ENCODE measurements around the gene CTDSPL.

Gene CTDSPL

GRCh38 chr3:37921025-37921424 is 59.3 kb downstream of the CTDSPL start:
- no peak for DNase-seq

DNA sequence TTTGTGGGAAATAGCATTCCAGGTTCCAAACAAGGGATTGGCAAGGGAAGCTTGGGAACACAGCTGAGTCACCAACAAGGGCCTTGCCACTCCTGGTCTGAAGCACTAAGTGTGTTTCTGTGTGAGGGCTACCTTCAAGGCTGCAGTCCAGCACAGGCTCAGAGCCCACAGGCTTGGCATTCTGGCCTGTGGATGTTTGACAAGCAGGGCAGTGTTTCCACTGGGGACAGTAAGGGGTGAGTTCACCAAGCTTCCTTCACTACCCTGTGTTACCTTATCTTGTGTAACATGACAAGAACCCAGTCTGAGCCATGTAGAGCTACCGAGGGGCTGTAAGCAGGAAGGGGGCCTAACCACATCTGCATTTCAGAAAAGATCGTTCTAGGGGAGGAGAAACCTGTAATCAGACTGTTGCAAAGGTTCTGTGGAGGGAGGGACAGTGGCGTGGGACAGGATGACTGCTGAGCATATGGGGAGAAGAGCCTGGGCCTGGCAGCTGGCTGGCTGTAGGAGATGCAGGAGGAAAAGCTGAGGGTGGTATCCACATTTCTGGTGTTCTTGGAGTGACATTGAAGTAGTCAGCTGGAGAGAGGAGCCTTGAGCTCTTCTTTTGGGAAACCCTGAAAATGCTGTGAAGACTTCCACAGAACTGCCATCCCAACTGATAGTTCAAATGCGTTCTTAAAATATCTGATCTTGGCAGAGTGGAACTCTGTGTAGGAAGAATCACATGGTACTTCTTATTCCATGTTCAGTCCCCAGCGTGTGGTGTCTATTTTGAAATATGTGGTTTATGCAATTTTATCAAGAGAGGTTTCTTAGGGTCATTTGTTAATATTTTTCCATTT is 61.3 kb downstream of the CTDSPL start:
- DNase-seq = no peak

DNA sequence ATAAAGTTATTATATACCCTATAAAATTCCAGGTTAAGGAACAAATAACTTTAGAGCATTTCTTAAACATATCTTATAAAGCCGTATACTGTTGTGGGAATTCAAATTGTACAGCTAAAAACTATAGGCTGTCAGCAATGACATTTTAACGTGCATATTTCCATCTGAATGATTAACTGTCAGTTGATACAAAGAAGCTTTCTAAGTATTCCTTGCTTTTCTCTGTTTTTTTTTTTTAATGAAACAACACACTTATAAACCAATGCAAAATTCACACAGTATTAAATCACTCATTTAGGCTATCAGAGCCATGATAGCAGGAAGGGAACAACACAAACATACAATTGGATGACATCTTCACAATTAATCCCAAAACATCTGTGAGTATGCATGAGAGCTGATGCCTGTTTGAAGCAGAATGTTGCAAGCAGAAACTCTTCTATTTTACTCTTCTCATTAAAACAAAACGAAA is 61.9 kb downstream of the CTDSPL start:
- no peak for DNase-seq

GRCh38 chr3:37924453-37924852 is 62.8 kb downstream of the CTDSPL start:
- no peak for DNase-seq

GRCh38 chr3:37925157-37925556 is 63.5 kb downstream of the CTDSPL start:
- DNase-seq = no peak

DNA sequence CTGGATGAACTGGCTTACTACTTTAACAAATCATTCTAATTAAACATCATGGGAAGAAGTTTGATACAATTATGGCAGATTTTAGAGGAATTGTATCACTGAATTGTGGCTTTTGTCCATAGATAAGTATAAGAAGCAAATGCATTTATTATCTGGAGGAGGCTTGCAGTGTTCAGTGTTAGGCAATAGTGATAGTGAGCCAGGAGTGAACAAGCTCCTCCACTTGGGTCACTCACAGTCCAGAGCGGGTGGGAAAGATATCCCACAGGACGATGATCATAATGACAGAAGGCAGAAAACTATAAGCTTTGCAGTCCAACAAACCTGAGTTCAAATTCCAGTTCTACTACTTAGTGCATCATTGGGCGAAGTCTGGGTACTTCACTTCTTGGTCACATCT is 64.9 kb downstream of the CTDSPL start:
- DNase-seq = no peak

GRCh38 chr3:37930495-37930894 is 68.8 kb downstream of the CTDSPL start:
- DNase-seq = no peak

DNA sequence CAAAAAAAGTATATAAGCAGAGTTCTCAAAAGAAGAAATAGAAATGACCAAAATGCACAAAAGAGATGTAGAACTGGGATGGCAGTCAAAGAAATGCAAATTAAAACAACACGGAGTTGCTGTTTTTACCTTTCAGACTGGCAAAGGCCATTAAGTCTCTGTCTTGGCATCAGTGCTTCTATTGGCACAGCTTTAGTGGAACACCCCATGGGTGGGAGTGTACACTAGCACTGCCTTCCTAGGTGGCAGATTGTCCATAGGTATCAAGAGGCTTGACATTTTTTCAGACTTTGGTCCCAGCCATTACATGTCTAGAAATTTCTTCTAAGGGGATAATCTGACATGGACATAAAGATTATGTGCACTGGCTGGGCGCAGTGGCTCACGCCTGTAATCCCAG is 70.8 kb downstream of the CTDSPL start:
- DNase-seq = no peak

- no peak for DNase-seq
These were observed 73.1 kb downstream of the CTDSPL start for GRCh38 chr3:37934631-37935289.

DNA sequence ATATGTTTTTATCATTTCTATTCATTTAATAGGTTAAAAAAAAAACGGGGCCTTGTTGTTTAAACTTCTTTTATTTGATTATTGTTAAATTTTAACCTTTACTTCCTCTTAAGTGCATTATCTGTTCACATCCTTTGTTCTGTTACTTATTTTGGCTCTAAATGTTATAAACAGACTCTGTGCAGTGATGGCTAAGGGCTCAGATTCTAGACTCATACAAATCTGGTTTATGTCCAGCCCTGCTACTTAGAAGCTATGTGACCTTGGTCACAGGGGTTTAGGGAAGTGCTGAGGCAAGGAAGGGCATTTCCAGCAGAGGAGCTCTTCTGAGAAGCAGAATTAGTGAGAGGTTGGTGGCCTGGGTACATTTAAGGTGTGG is 73.6 kb downstream of the CTDSPL start:
- no peak for DNase-seq

- DNase-seq = no peak
These were observed 74.3 kb downstream of the CTDSPL start for GRCh38 chr3:37935756-37936666.

DNA sequence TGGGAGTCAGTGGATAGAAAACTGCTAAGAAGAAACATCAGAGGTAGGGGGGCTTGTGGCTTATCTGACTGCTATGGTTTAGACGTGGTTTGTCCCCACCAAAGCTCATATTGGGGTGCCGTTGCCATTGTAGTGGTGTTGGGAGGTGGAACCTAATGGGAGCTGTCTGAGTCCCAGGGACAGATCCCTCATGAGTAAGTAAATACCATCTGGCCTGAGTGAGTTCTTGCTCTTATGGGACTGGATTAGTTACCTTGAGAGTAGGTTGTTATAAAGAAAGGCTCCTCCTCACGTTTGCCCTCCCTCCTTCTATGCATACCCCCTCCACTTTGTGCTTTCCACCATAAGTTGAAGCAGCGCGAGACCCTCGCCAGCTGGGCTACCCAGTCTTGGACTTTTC is 75.5 kb downstream of the CTDSPL start:
- DNase-seq = no peak

- no peak for DNase-seq
These were observed 76.3 kb downstream of the CTDSPL start for GRCh38 chr3:37938011-37938410.

DNA sequence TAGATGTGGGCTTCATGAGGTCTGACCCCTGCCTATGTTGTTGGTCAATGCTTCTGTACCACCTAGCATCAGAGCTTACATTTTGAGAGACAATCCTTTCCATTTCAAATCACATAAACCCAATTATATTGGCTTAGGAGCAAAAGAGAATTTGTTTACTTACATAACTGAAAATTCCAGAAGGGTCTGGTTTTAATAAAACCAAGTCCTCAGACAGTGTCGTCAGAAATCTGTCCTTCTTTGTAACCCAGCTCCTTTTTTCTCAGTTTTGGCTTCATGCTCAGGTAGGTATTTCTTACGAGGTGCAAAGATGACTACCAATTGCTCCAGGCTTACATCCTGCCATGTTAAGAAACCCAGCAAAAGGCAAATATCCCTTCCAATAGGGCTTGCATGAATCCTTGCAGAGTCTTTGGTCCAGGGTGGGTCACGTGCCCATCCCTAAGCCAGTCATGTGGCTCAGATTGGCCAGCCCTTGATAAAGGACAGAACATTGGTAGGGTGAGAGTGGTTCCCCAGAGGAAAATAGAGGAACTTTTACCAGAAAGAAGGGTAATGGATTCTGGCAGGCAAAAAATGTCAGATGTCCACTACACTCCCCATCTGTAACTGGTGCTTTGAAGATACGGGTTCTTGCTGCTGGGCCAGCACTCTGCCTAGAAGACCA is 78.7 kb downstream of the CTDSPL start:
- no peak for DNase-seq

DNA sequence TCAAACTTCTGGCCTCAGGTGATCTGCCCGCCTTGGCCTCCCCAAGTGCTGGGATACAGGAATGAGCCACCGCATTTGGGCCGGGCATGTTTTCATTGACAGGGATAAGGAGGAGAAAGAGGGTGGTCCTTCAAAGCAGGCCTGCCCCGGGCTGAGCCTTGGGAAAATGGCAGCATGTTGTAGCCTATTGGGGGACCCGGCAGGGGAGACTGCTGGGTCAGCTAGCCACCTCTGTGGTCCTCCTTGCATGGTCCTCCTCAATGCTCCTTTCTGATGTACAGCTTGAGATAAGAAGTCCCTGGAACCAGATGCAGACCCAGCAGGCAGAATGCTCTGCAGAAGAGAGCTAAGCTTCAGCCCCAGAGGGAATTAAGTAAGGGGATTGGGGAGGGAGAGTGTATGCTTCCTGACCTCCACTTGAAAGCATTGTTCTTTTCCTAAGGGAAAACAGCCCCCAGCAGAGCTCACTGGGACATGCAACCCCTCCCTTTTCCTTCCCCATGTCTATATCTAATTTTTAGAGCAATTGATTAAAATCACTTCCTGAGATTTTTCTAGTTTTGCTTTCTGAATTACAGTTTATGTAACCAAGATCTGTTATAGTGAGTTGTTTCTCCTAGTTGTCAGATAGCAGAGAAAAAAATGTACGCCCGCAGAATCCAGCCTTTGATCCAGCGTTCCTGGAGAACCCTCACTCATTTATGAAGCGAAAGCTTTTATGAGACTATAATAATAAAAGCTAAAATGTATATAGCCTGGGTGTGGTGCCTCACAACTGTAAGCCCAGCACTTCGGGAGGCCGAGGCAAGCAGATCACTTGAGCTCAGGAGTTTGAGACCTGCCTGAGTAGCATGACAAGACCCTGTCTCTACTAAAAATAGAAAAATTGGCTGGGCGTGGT is 80.2 kb downstream of the CTDSPL start:
- DNase-seq = no peak

- no peak for DNase-seq
These were observed 81.0 kb downstream of the CTDSPL start for GRCh38 chr3:37942646-37943045.

GRCh38 chr3:37943126-37943525 is 81.4 kb downstream of the CTDSPL start:
- no peak for DNase-seq

GRCh38 chr3:37943631-37944314 is 82.1 kb downstream of the CTDSPL start:
- DNase-seq = no peak

DNA sequence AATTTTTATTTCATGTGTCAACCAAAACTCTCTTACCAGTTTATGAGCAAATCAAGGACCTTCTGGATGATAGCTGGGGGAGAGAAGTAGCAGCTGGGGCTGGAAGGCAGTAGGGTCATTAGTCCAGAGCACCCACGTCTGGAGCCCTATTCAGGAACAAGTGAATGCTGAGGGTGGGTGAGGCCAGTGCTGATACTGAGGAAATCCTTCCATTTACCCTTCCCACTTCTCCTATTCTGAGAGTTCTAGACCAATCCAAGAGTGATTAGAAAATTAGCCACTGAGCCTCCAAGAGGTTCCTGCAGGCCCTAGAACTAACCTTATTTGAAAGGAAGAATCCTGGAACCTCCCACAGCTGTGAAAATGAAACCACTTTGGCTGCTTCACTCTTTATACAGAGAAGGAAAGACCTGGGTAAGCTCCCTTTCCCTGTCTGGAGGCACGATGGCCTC is 82.7 kb downstream of the CTDSPL start:
- DNase-seq = no peak

DNA sequence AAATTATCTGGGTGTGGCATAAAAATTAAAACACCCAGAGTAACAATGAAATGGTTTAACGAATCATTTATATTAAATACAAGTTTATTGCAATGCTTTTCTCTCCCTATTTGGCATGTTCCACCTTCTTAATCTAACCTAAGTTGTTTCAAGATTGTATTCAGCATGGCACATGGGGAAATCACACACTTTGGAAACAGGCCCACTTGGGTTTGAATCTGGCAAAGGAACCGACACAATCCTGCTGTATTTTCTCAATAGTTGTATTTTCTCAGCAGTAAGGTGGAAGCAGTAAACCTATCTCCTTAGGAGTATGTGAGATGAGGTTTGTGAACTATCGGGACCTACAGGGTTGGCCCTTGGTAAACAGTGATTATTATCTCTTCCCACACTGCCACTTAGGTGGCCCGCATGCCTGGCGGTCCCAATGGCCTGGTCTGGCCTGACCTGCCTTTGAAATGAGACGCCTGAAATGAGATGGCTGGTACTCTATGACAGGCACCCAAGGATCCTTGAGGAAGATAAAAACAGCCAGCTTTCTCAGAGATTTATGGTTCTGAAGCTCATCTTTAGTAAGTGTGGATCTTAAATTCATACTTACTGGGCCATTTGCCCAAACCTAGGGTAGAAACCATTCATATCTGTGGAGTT is 83.6 kb downstream of the CTDSPL start:
- no peak for DNase-seq
